Body of pancreas (tissue), 4 donors: Measurements from ENCODE around the gene OSBPL6.

Experiments used
- CTCF ChIP-seq, 7 experiments: fragments of 450-650 bp in 4 of 7; fragments of 200-600 bp in 3 of 7; sonication (generic) in 3 of 7; IDR thresholded peaks; one replicate each; pipeline ENCODE4 v1.5.1; 2016 to 2019; ENCODE audit warnings: antibody characterized with exemption in 7 of 7
- POLR2A ChIP-seq, 3 donors: fragments of 450-650 bp; IDR thresholded peaks; one replicate each; pipeline ENCODE4 v1.6.1; 2016; ENCODE audit warnings: antibody characterized with exemption in 3 of 3, mild to moderate bottlenecking in 2 of 3

- no peak for TF ChIP-seq POLR2A (IDR thresholded peaks at IDR 0.05)
- no peak for TF ChIP-seq CTCF (IDR thresholded peaks at IDR 0.05)
Observed at GRCh38 chr2:178247250-178247649, 52.9 kb downstream of the OSBPL6 start.
